Measurements from ENCODE around the gene UBAC2. TPM values are rescaled to one million over a fixed set of nuclear protein-coding genes. Genes with fewer than 3 reads are reported as not detected.
"Not testable (repeated sequence)": the region's sequence is repeated elsewhere in the genome, so short reads cannot be mapped to it uniquely, and the experiment has no call there.

UBAC2 gene
- total RNA-seq, 1 experiment from 2014 or later, result 80.3 TPM

DNA sequence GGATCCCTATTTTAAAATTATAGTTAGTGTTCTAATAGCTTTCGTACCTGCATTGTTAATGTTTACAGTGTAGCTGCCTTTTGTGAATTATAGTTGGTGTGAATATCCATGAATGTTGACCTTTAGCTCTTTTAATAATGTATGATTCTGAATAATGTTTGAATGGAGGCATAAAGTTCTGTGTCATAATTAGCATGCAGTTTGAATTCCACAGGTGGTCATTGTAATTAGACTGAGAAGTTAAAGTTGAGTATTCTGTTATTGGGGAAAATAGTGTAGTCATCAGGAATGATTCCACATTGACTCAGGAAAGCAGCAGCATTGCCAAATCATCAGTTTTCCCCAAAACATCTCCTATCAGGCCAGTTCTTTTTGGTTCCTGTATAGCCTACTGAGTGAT is 45.4 kb downstream of the UBAC2 start:
- Histone ChIP-seq H2AFZ (no peak overlapping the region), H3K27ac (no peak overlapping the region), H3K79me2 (ENCODE audit: low read depth) (peaks cover 14% of the 10 kb centered on the region), H3K36me3 (ENCODE audit: low read depth) (peaks cover 31% of the 10 kb centered on the region), H4K20me1 (ENCODE audit: insufficient read depth) (peaks cover 19% of the 10 kb centered on the region; the same call in 1 of the 2 replicates), H3K4me1 (replicated peaks; ENCODE audit: insufficient read depth) (no peaks in the 10 kb centered on the region), H3K4me2 (no peak overlapping the region), H3K9me3 (ENCODE audit: insufficient read depth, low read depth) (no peaks in the 10 kb centered on the region), H3K27me3 (ENCODE audit: insufficient read depth, low read depth) (no peaks in the 10 kb centered on the region), H3K9me2 (ENCODE audit: insufficient read depth) (no peaks in the 10 kb centered on the region), H3F3A (ENCODE audit: insufficient read depth, low read depth) (peaks cover 18% of the 10 kb centered on the region), H3K4me3 (no peak overlapping the region)
- ChIA-PET POLR2A (ENCODE audit: unreplicated experiment) (interaction anchor here (0.6 kb wide), 1 partner anchor 48 kb away, joined by 8 read pairs; no protein-coding TSS in a partner anchor), CTCF (no interaction called here)
- intact Hi-C loops (cut with micrococcal nuclease; ENCODE audit: unreplicated experiment), result no loop called here
- no TSS peak for BruUV-seq (replicated peaks)
- DNase-seq, result no peak
- TF ChIP-seq, protein P1, sequence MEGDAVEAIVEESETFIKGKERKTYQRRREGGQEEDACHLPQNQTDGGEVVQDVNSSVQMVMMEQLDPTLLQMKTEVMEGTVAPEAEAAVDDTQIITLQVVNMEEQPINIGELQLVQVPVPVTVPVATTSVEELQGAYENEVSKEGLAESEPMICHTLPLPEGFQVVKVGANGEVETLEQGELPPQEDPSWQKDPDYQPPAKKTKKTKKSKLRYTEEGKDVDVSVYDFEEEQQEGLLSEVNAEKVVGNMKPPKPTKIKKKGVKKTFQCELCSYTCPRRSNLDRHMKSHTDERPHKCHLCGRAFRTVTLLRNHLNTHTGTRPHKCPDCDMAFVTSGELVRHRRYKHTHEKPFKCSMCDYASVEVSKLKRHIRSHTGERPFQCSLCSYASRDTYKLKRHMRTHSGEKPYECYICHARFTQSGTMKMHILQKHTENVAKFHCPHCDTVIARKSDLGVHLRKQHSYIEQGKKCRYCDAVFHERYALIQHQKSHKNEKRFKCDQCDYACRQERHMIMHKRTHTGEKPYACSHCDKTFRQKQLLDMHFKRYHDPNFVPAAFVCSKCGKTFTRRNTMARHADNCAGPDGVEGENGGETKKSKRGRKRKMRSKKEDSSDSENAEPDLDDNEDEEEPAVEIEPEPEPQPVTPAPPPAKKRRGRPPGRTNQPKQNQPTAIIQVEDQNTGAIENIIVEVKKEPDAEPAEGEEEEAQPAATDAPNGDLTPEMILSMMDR (conservative IDR thresholded peaks at IDR 0.05), result no peak
- TF ChIP-seq EZH2 (IDR thresholded peaks at IDR 0.05; ENCODE audit: low read depth), result no peak

DNA sequence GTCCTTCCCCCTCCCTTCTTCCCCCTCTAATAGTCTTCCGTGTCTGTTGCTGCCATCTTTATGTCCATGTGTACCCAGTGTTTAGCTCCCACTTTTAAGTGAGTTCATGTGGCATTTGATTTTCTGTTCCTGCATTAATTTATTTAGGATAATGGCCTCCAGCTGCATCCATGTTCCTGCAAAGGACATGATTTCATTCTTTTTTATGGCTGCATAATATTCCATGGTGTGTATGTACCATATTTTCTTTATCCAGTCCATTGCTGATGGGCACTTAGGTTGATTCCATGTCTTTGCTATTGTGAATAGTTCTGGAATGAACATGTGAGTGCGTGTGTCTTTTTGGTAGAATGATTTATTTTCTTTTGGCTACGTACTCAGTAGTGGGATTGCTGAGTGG is 48.5 kb downstream of the UBAC2 start:
- H3K4me2 ChIP-seq; H3K9me3 ChIP-seq (ENCODE audit: insufficient read depth, low read depth); H3K27ac ChIP-seq; H3K4me3 ChIP-seq; H3K9me2 ChIP-seq (ENCODE audit: insufficient read depth); H2AFZ ChIP-seq; POLR2A ChIA-PET (ENCODE audit: unreplicated experiment); H3K4me1 ChIP-seq (replicated peaks; ENCODE audit: insufficient read depth); DNase-seq; BruUV-seq (replicated peaks); CTCF ChIA-PET; H3K27me3 ChIP-seq (ENCODE audit: insufficient read depth, low read depth); intact Hi-C loops (cut with micrococcal nuclease; ENCODE audit: unreplicated experiment): not testable (repeated sequence)
- Histone ChIP-seq H3K36me3 (ENCODE audit: low read depth) (peaks cover 31% of the 10 kb centered on the region), H4K20me1 (ENCODE audit: insufficient read depth) (peaks cover 19% of the 10 kb centered on the region; the same call in 1 of the 2 replicates), H3F3A (ENCODE audit: insufficient read depth, low read depth) (peaks cover 14% of the 10 kb centered on the region), H3K79me2 (ENCODE audit: low read depth) (peaks cover 23% of the 10 kb centered on the region)

DNA sequence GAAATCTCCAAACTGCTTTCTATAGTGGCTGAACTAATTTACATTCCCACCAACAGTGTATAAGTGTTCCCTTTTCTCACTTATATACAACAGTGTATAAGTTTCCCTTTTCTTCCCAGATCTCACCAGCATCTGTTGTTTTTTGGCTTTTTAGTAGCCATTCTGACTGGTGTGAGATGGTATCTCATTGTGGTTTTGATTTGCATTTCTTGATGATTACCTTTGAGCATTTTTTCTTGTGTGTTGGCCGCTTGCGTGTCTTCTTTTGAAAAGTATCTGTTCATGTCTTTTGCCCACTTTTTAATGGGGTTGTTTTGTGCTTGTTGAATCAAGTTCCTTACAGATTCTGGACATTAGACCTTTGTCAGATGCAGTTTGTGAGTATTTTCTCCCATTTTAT is 49.0 kb downstream of the UBAC2 start:
- H3F3A ChIP-seq (ENCODE audit: insufficient read depth, low read depth), result peaks cover 14% of the 10 kb centered on the region
- BruUV-seq (replicated peaks); H2AFZ ChIP-seq; H3K9me2 ChIP-seq (ENCODE audit: insufficient read depth); H3K27ac ChIP-seq; intact Hi-C loops (cut with micrococcal nuclease; ENCODE audit: unreplicated experiment); H3K4me2 ChIP-seq; H3K4me3 ChIP-seq; CTCF ChIA-PET; H3K27me3 ChIP-seq (ENCODE audit: insufficient read depth, low read depth); H3K9me3 ChIP-seq (ENCODE audit: insufficient read depth, low read depth); H3K4me1 ChIP-seq (replicated peaks; ENCODE audit: insufficient read depth); DNase-seq: not testable (repeated sequence)
- POLR2A ChIA-PET (ENCODE audit: unreplicated experiment), result interaction anchor here (0.6 kb wide), 1 partner anchor 385 kb away, joined by 5 read pairs; no protein-coding TSS in a partner anchor
- peaks cover 33% of the 10 kb centered on the region for H3K36me3 ChIP-seq (ENCODE audit: low read depth)
- H4K20me1 ChIP-seq (ENCODE audit: insufficient read depth), result peaks cover 19% of the 10 kb centered on the region; the same call in 1 of the 2 replicates
- peaks cover 23% of the 10 kb centered on the region for H3K79me2 ChIP-seq (ENCODE audit: low read depth)

DNA sequence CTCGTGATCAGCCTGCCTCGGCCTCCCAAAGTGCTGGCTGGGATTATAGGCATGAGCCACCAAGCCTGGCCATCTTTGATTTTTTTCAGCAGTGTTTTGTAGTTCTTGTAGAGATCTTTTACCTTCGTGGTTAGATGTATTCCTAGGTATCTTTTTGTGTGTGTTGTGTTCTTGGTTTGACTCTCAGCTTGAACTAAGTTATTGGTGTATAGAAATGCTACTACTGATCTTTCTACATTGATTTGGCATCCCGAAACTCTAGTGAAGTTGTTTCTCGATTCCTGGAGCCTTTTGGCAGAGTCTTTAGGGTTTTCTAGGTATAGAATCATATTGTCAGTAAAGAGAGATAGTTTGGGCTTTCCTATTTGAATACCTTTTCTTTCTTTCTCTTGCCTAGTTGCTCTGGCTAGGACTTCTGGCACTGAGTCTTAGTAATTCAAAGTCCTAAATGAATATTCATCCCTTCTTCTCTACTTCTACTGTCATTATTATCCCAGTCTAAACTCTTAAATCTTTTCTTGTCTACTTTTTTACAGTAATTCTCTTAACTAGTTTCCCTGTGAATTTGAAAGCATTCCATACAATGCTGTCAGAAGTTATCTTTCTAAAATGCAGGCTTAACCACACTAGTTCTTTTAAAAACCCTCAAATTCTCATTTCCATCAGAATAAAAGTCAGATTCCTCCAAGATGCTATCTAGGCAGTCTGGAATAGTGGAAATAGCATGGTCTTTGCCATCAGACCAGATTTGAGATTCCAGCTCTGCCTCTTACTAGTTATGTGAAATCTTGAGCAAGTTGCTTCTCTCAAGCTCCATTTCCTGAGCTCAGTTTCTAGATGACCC is 50.5 kb downstream of the UBAC2 start:
- Histone ChIP-seq H2AFZ (no peak overlapping the region), H3K27me3 (ENCODE audit: insufficient read depth, low read depth) (no peaks in the 10 kb centered on the region), H3K4me1 (replicated peaks; ENCODE audit: insufficient read depth) (no peaks in the 10 kb centered on the region), H3K4me3 (no peak overlapping the region), H3K36me3 (ENCODE audit: low read depth) (peaks cover 46% of the 10 kb centered on the region), H3F3A (ENCODE audit: insufficient read depth, low read depth) (peaks cover 8% of the 10 kb centered on the region), H3K9me3 (ENCODE audit: insufficient read depth, low read depth) (no peaks in the 10 kb centered on the region), H3K4me2 (no peak overlapping the region), H3K9me2 (ENCODE audit: insufficient read depth) (no peaks in the 10 kb centered on the region), H4K20me1 (ENCODE audit: insufficient read depth) (peaks cover 20% of the 10 kb centered on the region; the same call in 1 of the 2 replicates), H3K27ac (0 out of 2 replicates have a peak overlapping the region, but pooled peaks have one; percentile 5), H3K79me2 (ENCODE audit: low read depth) (peaks cover 23% of the 10 kb centered on the region)
- no peak for DNase-seq
- intact Hi-C loops (cut with micrococcal nuclease; ENCODE audit: unreplicated experiment), result no loop called here
- BruUV-seq (replicated peaks), result no TSS peak
- CTCF ChIA-PET, result interaction anchor here (0.7 kb wide), 1 partner anchor 1202 kb away, joined by 3 read pairs; no protein-coding TSS in a partner anchor
- POLR2A ChIA-PET (ENCODE audit: unreplicated experiment), result no interaction called here
- TF ChIP-seq, protein P1 (conservative IDR thresholded peaks at IDR 0.05), result no peak
- no peak for TF ChIP-seq EZH2 (IDR thresholded peaks at IDR 0.05; ENCODE audit: low read depth)

Data from PC-9 (cell line).